ENCODE measurements around the gene ABCC12. TPM values are rescaled to one million over a fixed set of nuclear protein-coding genes. Genes with fewer than 3 reads are reported as not detected.

The ABCC12 gene
- total and polyA plus RNA-seq, 2 donors from 2014 or later = not detected

GRCh38 chr16:48136547-48137360 is 19.0 kb downstream of the ABCC12 start:
- Histone ChIP-seq H3K9me3 (ENCODE audit: control insufficient read depth in 2 of 3, insufficient read depth in 1 of 3, low read length in 3 of 3) (no peaks in the 10 kb centered on the region), H3K4me1 (ENCODE audit: control insufficient read depth in 2 of 3, insufficient read depth in 2 of 3, low read depth in 1 of 3, low read length in 3 of 3) (peaks cover 0 to 5% (median 0%) of the 10 kb centered on the region in 3 donors), H3K27me3 (ENCODE audit: control insufficient read depth, insufficient read depth, low read length) (no peaks in the 10 kb centered on the region), H3K4me3 (ENCODE audit: low read length in 3 of 3) (no peak overlapping the region), H3K27ac (ENCODE audit: low read depth in 2 of 2, low read length in 2 of 2) (no peak overlapping the region), H3K36me3 (ENCODE audit: control insufficient read depth in 2 of 3, insufficient read depth in 3 of 3, low read length in 3 of 3) (no peaks in the 10 kb centered on the region), H3K9ac (ENCODE audit: low read length in 3 of 3) (no peak overlapping the region)
- TF ChIP-seq, protein P1, sequence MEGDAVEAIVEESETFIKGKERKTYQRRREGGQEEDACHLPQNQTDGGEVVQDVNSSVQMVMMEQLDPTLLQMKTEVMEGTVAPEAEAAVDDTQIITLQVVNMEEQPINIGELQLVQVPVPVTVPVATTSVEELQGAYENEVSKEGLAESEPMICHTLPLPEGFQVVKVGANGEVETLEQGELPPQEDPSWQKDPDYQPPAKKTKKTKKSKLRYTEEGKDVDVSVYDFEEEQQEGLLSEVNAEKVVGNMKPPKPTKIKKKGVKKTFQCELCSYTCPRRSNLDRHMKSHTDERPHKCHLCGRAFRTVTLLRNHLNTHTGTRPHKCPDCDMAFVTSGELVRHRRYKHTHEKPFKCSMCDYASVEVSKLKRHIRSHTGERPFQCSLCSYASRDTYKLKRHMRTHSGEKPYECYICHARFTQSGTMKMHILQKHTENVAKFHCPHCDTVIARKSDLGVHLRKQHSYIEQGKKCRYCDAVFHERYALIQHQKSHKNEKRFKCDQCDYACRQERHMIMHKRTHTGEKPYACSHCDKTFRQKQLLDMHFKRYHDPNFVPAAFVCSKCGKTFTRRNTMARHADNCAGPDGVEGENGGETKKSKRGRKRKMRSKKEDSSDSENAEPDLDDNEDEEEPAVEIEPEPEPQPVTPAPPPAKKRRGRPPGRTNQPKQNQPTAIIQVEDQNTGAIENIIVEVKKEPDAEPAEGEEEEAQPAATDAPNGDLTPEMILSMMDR (IDR thresholded peaks at IDR 0.05; ENCODE audit: borderline replicate concordance, extremely low read depth, insufficient read depth) = no peak
- peak in 1 of 5 donors; percentile 12 for DNase-seq
- no peak for FAIRE-seq
- intact Hi-C loops (cut with DNase I) = no loop called here

DNA sequence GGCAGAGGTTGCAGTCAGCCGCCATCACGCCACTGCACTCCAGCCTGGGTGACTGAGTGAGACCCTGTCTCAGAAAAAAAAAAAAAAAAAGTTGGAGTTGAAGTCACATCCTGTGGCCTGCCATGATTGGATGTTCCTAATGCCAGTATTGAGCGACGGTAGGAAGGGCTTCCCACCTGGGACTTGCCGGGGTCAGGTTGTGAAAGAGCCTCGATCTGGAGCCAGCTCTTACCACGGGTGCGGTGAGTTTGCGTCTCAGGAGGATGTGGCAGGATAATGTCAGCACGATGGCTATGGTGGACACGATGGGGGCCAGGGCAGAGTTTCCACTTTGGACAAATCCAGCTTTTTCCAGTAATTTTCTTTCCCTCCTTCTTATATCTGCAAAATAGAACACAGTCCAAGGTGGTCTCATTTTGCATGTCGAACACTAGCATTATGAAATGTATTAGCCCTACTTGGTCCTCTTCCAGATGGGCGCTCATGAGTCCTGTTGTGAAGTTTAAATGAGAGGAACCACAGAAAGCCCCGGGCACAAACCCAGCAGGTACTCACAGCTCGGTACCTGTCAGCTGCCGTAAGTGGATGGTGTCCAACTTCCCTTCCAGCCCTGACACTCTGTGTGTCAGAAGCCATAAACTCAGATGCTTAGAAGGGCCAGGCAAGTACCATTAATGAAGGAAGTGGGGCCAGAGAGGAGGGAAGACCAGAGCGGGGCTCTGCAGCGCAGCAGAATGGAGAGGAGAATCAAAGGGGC is 22.2 kb downstream of the ABCC12 start:
- Histone ChIP-seq H3K27me3 (ENCODE audit: control insufficient read depth, insufficient read depth, low read length) (no peaks in the 10 kb centered on the region), H3K9ac (ENCODE audit: low read length in 3 of 3) (no peak overlapping the region), H3K9me3 (ENCODE audit: control insufficient read depth in 2 of 3, insufficient read depth in 1 of 3, low read length in 3 of 3) (no peaks in the 10 kb centered on the region), H3K4me3 (ENCODE audit: low read length in 3 of 3) (no peak overlapping the region), H3K36me3 (ENCODE audit: control insufficient read depth in 2 of 3, insufficient read depth in 3 of 3, low read length in 3 of 3) (no peaks in the 10 kb centered on the region), H3K4me1 (ENCODE audit: control insufficient read depth in 2 of 3, insufficient read depth in 2 of 3, low read depth in 1 of 3, low read length in 3 of 3) (peaks cover 0 to 5% (median 0%) of the 10 kb centered on the region in 3 donors), H3K27ac (ENCODE audit: low read depth in 2 of 2, low read length in 2 of 2) (no peak overlapping the region)
- DNase-seq (peak in 1 of 5 donors; percentile 29), FAIRE-seq (no peak)
- intact Hi-C loops (cut with DNase I) = no loop called here
- TF ChIP-seq, protein P1 (IDR thresholded peaks at IDR 0.05; ENCODE audit: borderline replicate concordance, extremely low read depth, insufficient read depth) = no peak

GRCh38 chr16:48132696-48133095 is 23.1 kb downstream of the ABCC12 start:
- Histone ChIP-seq H3K4me3 (ENCODE audit: low read length in 3 of 3) (no peak overlapping the region), H3K27ac (ENCODE audit: low read depth in 2 of 2, low read length in 2 of 2) (no peak overlapping the region), H3K9me3 (ENCODE audit: control insufficient read depth in 2 of 3, insufficient read depth in 1 of 3, low read length in 3 of 3) (no peaks in the 10 kb centered on the region), H3K4me1 (ENCODE audit: control insufficient read depth in 2 of 3, insufficient read depth in 2 of 3, low read depth in 1 of 3, low read length in 3 of 3) (peaks cover 0 to 5% (median 0%) of the 10 kb centered on the region in 3 donors), H3K9ac (ENCODE audit: low read length in 3 of 3) (no peak overlapping the region), H3K36me3 (ENCODE audit: control insufficient read depth in 2 of 3, insufficient read depth in 3 of 3, low read length in 3 of 3) (no peaks in the 10 kb centered on the region), H3K27me3 (ENCODE audit: control insufficient read depth, insufficient read depth, low read length) (no peaks in the 10 kb centered on the region)
- TF ChIP-seq, protein P1 (IDR thresholded peaks at IDR 0.05; ENCODE audit: borderline replicate concordance, extremely low read depth, insufficient read depth) = no peak
- intact Hi-C loops (cut with DNase I) = no loop called here
- no peak for FAIRE-seq
- DNase-seq = no peak
